Measurements from ENCODE around the gene AGBL1. TPM values are rescaled to one million over a fixed set of nuclear protein-coding genes. Genes with fewer than 3 reads are reported as not detected.
"Not testable (repeated sequence)": the region's sequence is repeated elsewhere in the genome, so short reads cannot be mapped to it uniquely, and the experiment has no call there.

AGBL1 gene
- total RNA-seq, 1 donor from 2014 or later, result not detected

GRCh38 chr15:86935841-86936240, 856.2 kb downstream of the AGBL1 start:
- DNase-seq (ENCODE audit: low spot score), result no peak

DNA sequence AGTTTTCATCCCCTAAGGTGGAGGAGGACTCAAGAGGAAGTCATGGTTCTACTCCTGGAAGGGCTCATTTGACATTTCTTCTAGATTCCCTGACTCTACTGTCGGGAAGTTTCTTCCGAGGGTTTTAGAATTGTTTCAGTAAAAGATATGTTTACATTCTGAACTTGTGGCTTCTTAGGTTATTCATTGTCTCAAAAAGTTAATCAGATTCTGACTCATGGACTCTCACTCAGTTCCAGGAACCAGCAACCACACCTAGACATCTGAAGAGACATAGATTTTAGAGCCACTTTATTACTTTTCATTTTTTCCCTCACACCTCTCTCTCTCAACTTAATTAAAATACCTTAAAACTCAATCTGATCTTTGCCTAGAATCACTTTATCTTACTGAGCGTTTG, 862.6 kb downstream of the AGBL1 start:
- DNase-seq (ENCODE audit: low spot score), result no peak

- no peak for DNase-seq (ENCODE audit: low spot score)
Measured at GRCh38 chr15:86948719-86949118, 869.0 kb downstream of the AGBL1 start.

DNA sequence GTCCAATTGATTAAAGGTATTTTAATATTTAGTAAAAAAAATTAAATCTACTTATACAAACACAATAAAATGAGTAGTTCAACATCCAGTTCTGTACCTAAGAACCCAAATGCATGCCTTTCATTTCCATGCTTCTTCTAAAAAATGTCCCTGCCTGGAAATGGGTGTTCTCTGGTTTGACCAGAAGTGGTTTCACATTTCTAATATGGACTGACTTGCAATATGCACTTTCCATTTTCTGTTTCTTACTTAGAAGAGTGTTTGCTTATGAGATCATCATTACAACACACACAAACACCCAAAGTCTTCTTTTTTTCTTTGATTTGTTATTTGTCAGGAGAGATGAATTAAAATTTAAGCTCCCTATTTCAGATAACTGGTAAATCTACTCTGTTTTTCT, 879.6 kb downstream of the AGBL1 start:
- DNase-seq (ENCODE audit: low spot score), result no peak

GRCh38 chr15:86961669-86962068, 882.0 kb downstream of the AGBL1 start:
- no peak for DNase-seq (ENCODE audit: low spot score)

GRCh38 chr15:86964271-86964670, 884.6 kb downstream of the AGBL1 start:
- DNase-seq (ENCODE audit: low spot score), result no peak

DNA sequence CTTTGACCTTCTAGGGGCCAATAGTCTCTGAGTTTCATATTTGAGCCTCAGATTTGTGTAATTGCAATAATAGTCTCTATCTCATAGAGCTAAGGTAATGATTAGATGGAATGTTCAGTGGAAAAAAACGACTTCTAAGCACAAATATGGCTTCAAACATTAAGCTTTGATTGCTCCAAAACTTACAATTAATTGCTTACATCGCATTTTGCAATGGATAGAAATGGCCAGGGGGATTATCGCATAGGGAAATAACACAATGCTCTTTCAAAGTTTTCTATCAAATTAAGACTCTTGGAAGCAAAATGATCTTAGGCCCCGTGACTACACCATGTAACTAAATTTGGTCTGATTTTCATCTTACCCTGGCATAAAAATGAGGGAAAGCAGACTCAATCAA, 888.6 kb downstream of the AGBL1 start:
- no peak for DNase-seq (ENCODE audit: low spot score)

GRCh38 chr15:86969364-86969763, 889.7 kb downstream of the AGBL1 start:
- no peak for DNase-seq (ENCODE audit: low spot score)

GRCh38 chr15:86973284-86973844, 893.7 kb downstream of the AGBL1 start:
- DNase-seq (ENCODE audit: low spot score), result no peak

- no peak for DNase-seq (ENCODE audit: low spot score)
Measured at GRCh38 chr15:86988033-86988432, 908.4 kb downstream of the AGBL1 start.

- no peak for DNase-seq (ENCODE audit: low spot score)
Measured at GRCh38 chr15:87021751-87022150, 942.1 kb downstream of the AGBL1 start.

DNA sequence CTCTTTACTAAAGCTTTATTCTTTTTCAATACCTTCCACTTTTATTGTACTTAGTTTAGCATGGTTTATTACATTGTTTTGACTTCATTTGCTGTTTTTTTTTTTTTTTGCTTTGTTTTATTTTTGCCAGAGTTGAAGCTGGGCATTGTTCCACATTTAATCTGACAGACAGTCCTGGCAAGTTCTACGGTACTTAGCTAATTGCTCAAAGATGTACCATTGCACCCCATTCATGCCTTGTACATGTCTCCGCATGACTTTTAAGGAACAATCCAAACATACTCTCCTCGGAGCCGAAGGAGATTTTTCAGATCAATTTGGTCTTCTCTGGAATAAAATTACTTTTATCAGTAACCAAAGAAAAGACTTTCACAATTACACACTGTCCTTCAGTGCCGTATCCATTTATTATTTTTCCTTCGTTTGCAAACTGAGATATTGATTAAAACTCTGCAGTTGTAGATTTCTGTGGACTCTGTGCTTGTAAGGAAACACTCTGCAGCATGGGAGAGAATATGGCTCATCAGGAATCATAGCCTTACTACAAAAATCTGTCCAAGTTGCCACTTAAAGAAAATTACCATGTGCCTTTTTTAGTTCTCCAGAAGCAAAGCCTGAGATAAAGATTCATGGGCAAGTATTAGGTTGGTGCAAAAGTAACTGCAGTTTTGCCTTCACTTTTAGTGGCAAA, 952.0 kb downstream of the AGBL1 start:
- no peak for DNase-seq (ENCODE audit: low spot score)

DNA sequence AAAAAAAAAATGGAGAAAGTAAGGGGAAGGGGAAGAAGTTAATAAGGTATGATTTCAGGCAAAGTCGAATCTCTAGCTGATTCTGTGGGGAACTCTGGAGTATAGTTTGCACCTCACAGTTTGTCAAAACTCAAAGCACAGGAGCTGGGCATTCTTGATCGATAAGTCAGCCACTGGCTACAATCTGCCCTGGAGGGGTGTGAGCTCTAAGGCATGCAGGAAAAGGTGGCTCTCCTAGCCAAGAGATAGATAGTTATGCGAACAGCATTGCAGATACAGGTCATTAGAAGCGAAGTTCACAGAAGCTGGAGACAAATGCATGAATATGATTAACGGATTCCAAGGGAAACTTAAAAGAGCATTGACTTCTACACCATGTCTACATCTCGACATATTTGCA, 952.6 kb downstream of the AGBL1 start:
- no peak for DNase-seq (ENCODE audit: low spot score)

- no peak for DNase-seq (ENCODE audit: low spot score)
Measured at GRCh38 chr15:87033056-87033455, 953.4 kb downstream of the AGBL1 start.

DNA sequence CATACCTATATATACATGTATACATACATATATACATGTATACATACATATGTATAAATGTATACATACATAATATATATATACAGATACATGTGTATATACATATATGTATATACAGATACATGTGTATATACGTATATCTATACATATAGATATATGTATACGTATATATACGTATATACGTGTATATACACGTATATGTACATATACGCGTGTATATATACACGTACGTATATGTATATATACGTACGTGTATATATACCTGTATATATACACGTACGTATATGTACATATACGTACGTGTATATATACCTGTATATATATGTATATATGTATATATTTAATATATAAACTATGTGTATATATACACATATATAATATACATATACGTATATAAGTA, 955.2 kb downstream of the AGBL1 start:
- DNase-seq (ENCODE audit: low spot score), result no peak

DNA sequence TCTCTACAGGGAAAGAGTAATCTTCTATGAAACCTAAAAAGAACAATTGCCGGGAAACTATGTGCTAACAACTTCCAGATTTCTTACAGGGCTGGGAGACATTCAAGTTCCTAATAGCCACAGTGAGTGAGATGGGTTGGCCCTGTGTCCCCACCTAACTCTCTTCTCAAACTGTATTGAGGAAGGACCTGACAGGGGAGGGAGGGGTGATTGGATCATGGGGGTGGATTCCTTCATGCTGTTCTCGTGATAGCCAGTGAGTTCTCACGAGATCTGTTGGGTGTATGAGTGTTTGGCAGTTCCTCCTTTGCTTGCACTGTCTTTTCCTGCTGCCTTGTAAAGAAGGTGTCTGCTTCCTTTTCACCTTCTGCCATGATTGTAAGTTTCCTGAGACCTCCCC, 958.7 kb downstream of the AGBL1 start:
- DNase-seq (ENCODE audit: low spot score), result no peak

DNA sequence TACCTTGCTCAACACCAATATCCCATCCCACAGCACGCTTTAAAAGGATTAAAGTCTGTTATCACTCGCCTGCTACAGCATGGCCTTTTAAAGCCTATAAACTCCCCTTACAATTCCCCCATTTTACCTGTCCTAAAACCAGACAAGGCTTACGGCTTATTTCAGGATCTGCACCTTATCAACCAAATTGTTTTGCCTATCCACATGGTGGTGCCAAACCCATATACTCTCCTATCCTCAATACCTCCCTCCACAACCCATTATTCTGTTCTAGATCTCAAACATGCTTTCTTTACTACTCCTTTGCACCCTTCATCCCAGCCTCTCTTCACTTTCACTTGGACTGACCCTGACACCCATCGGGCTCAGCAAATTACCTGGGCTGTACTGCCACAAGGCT, 962.9 kb downstream of the AGBL1 start:
- DNase-seq (ENCODE audit: low spot score), result not testable (repeated sequence)

- no peak for DNase-seq (ENCODE audit: low spot score)
Measured at GRCh38 chr15:87045746-87046145, 966.1 kb downstream of the AGBL1 start.

DNA sequence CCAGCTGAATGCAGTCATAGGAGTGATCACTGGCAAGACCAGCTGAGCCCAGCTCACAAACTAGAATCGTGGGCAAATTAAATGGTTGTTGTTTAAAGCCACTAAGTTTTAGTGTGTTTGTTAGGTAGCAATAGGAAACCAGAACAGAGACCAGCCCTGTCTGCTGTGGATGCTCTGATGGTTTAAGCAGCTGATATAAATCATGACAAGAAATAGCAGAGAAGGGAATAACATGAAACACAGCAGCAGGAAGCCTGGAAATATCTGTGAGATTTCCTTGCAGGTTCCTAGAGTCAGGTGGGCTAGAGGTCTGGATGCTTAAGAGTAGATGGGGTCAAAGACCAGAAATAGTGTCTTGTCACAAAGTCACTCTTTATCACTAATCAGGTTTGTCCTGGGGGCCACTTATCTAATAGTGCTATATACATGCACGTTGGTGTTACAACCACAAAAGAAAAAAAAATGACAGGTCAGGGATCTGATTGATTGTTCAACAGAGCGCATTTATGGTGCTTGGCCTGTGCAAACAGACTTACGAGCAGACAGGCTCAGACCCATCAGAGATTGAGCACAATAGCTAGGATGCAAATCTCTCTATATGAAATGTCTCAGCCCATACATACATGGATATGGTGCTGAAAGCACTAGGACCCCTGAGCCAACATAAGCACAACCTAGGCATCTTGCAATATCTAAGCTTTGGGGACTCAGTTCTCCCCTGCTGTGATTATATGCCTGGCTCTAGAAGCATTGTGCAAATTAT, 967.7 kb downstream of the AGBL1 start:
- DNase-seq (ENCODE audit: low spot score), result no peak

Measured in ureter (tissue), 1 donor.